GM21786 (cell line): ENCODE data around the gene SIRT3.
"Not testable (repeated sequence)": the region's sequence is repeated elsewhere in the genome, so short reads cannot be mapped to it uniquely, and the experiment has no call there.

Experiments
- ATAC-seq: cut with Tn5 transposase; IDR thresholded peaks from one replicate; pipeline ENCODE4 v1.9.1; 2021; ENCODE audit not compliant: unreplicated experiment

Gene SIRT3

DNA sequence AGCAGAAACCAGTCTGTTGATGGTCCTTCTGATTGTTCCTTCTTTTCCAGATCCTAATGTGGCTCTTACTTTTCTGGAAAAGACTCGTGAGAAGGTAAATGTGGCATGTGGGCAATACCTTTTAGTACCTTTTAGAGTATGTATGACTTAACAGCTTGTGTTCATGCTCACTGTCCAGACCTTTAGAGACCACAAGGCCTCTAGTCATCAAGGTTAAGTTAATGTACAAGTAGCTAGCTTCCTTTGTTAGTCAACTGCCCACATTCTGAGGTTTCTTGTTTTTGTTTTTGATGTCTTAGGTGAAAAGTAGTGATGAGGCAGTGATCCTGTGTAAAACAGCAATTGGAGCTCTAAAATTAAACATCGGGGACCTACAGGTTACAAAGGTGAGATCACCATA, 8.2 kb upstream of the SIRT3 start:
- no peak for ATAC-seq

GRCh38 chr11:241634-242033, 5.5 kb upstream of the SIRT3 start:
- no peak for ATAC-seq

DNA sequence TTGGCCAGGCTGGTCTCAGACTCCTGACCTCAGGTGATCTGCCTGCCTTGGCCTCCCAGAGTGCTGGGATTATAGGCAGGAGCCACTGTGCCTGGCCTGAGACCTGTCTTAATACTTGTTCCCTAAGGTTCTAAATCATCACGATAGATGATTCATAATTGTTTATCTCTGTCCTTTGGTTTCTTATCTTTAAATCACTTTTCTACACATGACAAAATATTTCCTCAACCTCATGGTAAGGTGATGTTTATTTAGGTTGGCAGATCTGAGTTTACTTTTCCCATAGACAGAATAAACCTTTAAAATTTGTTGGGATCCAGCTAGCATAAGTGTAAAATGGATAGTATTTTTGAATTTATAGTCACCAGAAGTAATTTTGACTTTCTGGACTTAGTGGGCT, 4.2 kb upstream of the SIRT3 start:
- no peak for ATAC-seq

DNA sequence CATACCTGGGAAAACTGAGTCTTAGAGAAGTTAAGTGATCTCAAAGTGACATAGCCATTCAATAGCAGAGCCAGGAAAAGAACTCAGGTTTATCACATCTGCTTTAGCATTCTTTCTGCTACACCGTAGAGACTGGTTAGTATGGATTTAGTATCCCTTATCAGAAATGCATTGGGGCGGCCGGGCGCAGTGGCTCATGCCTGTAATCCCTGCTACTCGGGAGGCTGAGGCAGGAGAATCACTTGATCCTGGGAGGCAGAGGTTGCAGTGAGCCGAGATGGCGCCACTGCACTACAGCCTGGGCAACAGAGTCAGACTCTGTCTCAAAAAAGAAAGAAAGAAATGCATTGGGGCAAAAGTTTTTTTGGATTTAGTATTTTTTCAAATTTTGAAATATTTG, 2.2 kb upstream of the SIRT3 start:
- ATAC-seq, result not testable (repeated sequence)

DNA sequence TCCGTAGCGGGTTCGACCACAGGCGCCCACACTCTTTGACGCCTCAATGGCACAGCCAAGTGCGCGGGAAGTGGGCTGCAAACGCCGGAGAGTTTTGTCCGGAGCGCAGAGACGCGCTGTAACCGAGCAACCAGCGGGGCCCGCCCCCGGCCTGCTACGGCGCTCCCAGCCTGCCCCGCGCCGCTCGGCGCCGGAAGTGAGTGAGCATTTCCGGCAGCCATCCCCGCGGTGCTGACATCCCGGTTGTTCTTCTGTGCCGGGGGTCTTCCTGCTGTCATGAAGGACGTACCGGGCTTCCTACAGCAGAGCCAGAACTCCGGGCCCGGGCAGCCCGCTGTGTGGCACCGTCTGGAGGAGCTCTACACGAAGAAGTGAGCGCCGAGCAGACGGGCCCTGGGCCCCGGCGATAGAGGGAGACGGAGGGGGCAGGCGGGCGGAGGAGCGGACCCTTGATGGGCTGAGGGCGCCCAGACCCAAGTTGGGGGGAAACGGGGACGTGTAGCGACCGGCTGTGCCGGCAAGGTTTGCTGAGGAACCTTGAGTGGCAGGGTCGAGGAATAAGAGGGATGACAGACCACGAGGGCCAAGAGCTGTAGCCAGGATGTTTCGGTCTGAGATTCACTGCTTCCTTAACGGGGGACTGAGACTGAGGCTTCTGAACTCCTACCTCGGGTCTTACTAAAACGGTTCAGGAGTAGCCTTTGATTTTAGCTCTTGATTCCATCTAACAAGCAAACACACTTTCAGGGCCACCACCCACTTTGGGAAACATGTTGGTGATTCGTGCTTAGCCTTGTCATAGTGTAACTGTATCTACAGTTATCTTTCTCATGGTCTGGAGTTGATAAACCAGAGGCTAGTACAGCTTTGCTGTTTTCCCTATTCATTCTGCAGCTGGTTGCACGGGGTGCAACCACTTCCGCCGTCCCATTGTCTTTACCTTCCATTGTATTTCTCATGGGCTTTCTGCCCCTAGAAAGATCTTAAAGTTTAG, 929 bp upstream of the SIRT3 start, which contains the start of gene PSMD13:
Gene PSMD13, plus strand, starts transcription at position 203 of the 994 bp plus-strand sequence. Its CDS starts 74 bp downstream, at position 277.
- peak; percentile 72 for ATAC-seq

GRCh38 chr11:235609-235996, 539 bp downstream of the SIRT3 start:
- no peak for ATAC-seq

DNA sequence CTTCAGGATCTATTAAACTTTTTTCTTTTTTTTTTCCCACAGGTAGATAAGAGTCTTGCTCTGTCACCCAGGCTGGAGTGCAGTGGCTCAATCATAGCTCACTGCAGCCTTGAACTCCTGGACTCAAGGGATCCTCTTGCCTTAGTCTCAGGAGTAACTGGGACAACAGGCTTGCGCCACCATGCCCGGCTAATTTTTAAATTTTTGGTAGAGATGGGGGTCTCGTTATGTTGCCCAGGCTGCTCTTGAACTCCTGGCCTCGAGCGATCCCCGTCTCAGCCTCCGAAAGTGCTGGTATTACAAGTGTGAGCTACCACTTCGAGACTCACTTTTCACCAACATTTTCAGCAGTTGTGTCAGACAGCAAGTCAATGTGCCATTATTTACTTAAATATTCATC, 962 bp downstream of the SIRT3 start:
- no peak for ATAC-seq

DNA sequence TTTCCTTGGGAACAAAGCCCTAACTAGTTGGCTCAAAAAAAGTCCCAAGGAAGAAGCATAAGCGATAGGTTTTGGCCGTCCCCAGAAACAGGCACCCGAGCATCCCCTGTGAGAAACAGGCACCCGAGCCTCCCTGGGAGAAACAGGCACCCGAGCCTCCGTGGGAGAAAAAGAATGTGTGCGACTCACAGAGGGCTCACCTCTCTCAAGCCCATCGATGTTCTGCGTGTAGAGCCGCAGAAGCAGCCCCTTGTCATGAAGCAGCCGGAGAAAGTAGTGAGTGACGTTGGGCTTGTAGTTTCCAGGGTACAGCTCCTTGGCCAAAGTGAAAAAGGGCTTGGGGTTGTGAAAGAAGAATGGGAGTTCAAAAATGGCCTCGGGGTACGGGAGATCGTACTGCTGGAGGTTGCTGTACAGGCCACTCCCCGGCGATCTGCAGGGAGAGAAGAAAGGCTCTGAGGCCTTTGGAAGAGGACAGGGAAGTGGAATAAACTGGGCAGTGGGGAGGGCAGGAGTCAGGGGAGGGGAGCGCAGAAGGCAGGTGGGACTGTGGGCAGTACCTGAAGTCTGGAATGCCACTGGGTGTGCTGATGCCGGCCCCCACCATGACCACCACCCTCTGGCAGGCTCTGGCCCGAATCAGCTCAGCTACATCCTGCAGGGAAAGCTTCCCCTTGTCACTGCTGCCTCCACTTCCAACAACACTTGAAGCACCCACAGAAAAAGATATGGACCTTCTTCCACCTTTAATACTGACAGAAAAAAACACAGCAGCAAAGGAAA, 3.2 kb downstream of the SIRT3 start:
- ATAC-seq, result no peak

DNA sequence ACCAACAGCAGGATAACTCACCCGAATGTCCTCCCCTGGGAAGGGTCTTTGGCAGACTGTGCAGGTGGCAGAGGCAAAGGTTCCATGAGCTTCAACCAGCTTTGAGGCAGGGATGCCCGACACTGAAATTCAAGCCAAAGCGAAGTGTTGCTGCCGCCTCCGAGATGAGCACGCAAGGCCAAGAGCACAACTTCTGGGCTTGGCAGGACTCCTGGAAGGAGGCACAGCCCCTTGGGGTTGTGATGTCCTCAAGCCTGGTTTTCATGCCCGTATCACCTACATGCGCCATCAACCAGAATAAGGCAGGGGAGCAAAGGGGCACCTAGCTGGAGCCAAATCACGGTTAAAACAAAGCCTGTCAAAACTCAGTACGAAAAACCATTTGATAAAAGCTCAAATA, 5.7 kb downstream of the SIRT3 start:
- no peak for ATAC-seq

GRCh38 chr11:227824-228379, 8.2 kb downstream of the SIRT3 start:
- no peak for ATAC-seq

- ATAC-seq, result no peak
Observed at GRCh38 chr11:225734-226453, 10.2 kb downstream of the SIRT3 start.

- ATAC-seq, result no peak
Observed at GRCh38 chr11:224424-224823, 11.7 kb downstream of the SIRT3 start.

DNA sequence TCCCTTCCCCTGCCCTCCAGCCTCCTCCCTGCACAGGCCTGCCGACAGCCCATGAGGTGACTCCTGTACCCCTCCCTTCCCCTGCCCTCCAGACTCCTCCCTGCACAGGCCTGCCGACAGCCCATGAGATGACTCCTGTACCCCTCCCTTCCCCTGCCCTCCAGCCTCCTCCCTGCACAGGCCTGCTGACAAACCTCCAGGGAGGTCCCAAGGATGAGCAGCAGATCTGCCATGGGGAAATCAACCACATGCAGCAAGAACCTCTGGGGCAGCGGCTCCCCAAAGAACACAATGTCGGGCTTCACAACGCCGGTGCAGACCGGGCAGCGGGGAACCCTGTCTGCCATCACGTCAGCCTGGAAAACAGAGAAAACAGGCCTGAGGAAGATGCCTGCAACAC, 12.3 kb downstream of the SIRT3 start:
- ATAC-seq, result no peak

- no peak for ATAC-seq
Observed at GRCh38 chr11:223026-223789, 12.9 kb downstream of the SIRT3 start.

DNA sequence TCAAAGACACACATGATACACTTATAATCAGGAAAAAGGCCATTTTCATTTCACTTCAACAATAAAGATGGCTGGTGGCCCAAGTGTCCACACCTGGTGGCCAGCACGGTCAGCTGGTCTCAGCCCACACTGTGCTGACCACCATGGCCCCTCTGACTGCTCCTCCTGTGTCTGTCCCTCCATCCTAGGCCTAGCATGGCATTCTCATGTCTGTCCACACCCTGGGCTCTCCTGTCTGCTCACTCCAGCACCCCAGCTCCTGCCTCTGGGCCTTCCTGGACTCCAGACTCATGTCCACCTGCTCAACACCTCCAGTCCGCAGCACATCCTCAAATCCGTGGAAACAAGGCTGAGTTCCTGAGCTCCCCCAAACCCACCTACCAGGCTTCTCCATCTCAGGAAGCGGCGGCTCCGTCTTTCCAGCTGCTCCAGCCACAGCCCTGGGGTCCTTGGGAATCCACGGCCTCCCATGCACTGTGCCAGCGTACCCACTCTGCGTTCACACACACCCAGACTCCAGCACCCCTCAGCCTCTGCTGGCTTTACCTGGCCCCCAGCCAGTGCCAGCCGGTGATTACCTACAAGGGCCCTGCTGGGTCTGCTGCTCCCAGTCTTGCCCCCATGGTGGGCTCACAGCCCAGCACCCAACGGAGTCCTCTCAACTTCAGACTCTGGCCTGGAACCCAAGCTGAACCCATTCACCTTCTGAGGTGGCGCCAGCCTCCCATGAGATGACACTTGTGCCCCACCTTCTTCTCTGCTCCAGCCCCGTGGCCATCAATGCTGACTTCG, 13.9 kb downstream of the SIRT3 start:
- no peak for ATAC-seq

DNA sequence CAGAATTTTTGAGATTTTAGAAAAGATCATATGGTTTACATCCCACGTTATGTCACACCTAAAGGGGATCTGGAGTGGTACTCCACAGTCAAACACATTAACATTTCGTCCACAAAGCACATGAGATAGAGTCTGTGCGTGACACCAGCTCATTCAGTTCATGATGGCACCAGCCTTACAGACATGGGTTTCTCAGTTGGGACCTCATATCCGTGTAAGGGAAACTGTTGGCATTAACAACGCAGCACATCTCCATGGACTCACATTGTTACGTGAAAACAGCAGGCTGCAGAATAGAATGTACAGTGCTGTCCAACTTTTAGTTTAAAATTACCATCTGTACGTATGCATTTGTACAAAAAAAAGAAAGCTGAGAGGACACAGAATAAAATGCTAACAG, 14.6 kb downstream of the SIRT3 start:
- no peak for ATAC-seq

DNA sequence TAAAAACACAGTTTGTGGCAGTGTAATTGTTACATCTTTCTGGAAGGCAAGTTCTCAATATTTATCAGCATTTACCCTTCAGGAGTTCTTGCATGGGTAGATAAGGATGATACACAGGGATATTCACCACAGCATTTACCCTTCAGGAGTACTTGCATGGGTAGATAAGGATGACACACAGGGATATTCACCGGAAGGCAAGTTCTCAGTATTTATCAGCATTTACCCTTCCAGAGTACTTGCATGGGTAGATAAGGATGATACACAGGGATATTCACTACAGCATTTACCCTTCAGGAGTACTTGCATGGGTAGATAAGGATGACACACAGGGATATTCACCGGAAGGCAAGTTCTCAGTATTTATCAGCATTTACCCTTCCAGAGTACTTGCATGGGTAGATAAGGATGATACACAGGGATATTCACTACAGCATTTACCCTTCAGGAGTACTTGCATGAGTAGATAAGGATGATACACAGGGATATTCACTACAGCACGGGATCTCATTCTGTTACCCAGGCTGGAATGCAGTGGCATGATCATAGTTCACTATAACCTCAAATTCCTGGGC, 15.4 kb downstream of the SIRT3 start:
- not testable (repeated sequence) for ATAC-seq

GRCh38 chr11:218815-219593, 17.1 kb downstream of the SIRT3 start:
- ATAC-seq, result no peak
